ENCODE results near the gene KBTBD12. TPM values are rescaled to one million over a fixed set of nuclear protein-coding genes. Genes with fewer than 3 reads are reported as not detected.
"Not testable (repeated sequence)": the region's sequence is repeated elsewhere in the genome, so short reads cannot be mapped to it uniquely, and the experiment has no call there.

The KBTBD12 gene
- total and polyA plus RNA-seq, 8 donors = 0.60 to 2.5 (median 1.3) TPM

- intact Hi-C loops (cut with DNase I) = no loop called here
- no peaks in the 10 kb centered on the region for H3K4me1 ChIP-seq
- TF ChIP-seq, protein P1, sequence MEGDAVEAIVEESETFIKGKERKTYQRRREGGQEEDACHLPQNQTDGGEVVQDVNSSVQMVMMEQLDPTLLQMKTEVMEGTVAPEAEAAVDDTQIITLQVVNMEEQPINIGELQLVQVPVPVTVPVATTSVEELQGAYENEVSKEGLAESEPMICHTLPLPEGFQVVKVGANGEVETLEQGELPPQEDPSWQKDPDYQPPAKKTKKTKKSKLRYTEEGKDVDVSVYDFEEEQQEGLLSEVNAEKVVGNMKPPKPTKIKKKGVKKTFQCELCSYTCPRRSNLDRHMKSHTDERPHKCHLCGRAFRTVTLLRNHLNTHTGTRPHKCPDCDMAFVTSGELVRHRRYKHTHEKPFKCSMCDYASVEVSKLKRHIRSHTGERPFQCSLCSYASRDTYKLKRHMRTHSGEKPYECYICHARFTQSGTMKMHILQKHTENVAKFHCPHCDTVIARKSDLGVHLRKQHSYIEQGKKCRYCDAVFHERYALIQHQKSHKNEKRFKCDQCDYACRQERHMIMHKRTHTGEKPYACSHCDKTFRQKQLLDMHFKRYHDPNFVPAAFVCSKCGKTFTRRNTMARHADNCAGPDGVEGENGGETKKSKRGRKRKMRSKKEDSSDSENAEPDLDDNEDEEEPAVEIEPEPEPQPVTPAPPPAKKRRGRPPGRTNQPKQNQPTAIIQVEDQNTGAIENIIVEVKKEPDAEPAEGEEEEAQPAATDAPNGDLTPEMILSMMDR (IDR thresholded peaks at IDR 0.05) = no peak
- no peaks in the 10 kb centered on the region for H3K36me3 ChIP-seq
- DNase-seq (no peak), ATAC-seq (no peak)
- H3K27ac ChIP-seq = no peak overlapping the region
- no peak overlapping the region for H3K4me3 ChIP-seq
- H3K9me3 ChIP-seq = no peaks in the 10 kb centered on the region
- H3K27me3 ChIP-seq = no peaks in the 10 kb centered on the region
Measured at GRCh38 chr3:127870156-127870555, 44.9 kb upstream of the KBTBD12 start.

- ATAC-seq; intact Hi-C loops (cut with DNase I); H3K36me3 ChIP-seq: not testable (repeated sequence)
Measured at GRCh38 chr3:127874097-127874496, 40.9 kb upstream of the KBTBD12 start.

DNA sequence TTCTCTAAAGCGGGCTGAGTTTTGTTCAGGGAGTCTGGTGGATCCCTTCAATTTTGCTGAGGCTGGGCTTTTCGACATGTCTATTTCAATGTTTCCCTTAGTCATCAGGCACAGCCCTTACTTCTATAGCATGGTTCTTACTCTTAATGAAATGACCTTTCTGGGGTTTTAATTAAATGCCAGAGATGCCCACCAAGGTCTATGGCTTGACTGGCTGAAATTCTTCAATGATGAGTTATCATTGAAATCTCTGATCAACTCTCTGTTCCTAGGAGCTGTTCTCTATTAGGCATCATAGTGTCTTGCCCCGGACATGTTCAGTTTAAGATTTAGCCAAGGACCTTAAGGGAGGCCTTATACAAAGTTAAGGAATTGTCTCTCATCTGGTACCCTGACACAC is 33.4 kb upstream of the KBTBD12 start:
- Histone ChIP-seq H3K4me3 (no peak overlapping the region), H3K4me1 (no peaks in the 10 kb centered on the region), H3K36me3 (no peaks in the 10 kb centered on the region), H3K27me3 (no peaks in the 10 kb centered on the region), H3K9me3 (no peaks in the 10 kb centered on the region), H3K27ac (no peak overlapping the region)
- intact Hi-C loops (cut with DNase I) = no loop called here
- DNase-seq (no peak), ATAC-seq (no peak)
- TF ChIP-seq, protein P1 (IDR thresholded peaks at IDR 0.05) = no peak

More at GRCh38 chr3:127874097-127874496, 40.9 kb upstream of the KBTBD12 start:
- not testable (repeated sequence) for H3K27me3 ChIP-seq, DNase-seq, H3K4me3 ChIP-seq, H3K27ac ChIP-seq, H3K4me1 ChIP-seq, H3K9me3 ChIP-seq

GRCh38 chr3:127884041-127884440 is 31.0 kb upstream of the KBTBD12 start:
- no peaks in the 10 kb centered on the region for H3K4me1 ChIP-seq
- DNase-seq = no peak
- H3K36me3 ChIP-seq = no peaks in the 10 kb centered on the region
- H3K27ac ChIP-seq = no peak overlapping the region
- intact Hi-C loops (cut with DNase I) = no loop called here
- TF ChIP-seq, protein P1 (IDR thresholded peaks at IDR 0.05) = no peak
- ATAC-seq = no peak
- no peaks in the 10 kb centered on the region for H3K27me3 ChIP-seq
- no peak overlapping the region for H3K4me3 ChIP-seq
- H3K9me3 ChIP-seq = no peaks in the 10 kb centered on the region

DNA sequence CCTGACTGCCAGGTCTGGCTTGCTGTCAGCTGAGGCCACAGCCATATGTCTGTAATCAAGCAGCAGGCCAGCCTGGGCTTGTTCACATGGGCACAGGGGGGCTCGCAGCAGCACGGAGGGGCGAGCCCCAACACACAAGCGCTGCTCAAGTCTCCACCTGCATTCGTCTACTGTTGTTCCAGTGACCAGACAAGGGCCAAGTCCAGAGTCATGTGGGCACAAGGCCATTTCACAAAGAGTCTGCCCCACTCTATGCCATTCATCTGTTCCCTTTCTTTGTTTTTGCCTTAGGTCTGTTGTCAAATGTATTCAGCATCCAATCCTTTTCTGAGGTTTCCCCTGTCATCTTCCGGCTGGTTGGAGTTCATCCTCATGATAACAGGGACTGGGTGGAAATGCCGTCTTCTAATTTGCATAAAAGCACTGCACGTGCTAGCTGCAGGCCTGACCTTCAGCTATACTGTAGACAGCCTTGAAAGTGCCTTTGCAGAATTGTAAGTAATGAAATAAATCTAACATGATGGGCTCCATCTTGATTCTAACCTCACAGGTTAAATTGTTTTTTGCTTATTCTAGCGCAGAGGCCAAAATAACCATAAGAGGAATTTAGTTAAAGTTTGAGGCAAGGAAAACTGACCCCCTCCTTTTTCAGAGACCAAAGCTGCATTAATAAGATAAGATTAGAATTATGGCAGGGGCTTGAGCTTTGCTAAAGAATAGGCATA is 28.6 kb upstream of the KBTBD12 start:
- intact Hi-C loops (cut with DNase I) = no loop called here
- TF ChIP-seq, protein P1 (IDR thresholded peaks at IDR 0.05) = no peak
- ATAC-seq (no peak), DNase-seq (no peak)
- no peak overlapping the region for H3K4me3 ChIP-seq
- H3K27ac ChIP-seq = no peak overlapping the region
- no peaks in the 10 kb centered on the region for H3K27me3 ChIP-seq
- H3K9me3 ChIP-seq = peaks cover 0 to 13% of the 10 kb centered on the region in 2 donors
- H3K36me3 ChIP-seq = no peaks in the 10 kb centered on the region
- no peaks in the 10 kb centered on the region for H3K4me1 ChIP-seq

- no peak overlapping the region for H3K4me3 ChIP-seq
Measured at GRCh38 chr3:127886956-127887231, 28.1 kb upstream of the KBTBD12 start.

More at GRCh38 chr3:127886956-127887231, 28.1 kb upstream of the KBTBD12 start:
- Histone ChIP-seq H3K36me3 (no peaks in the 10 kb centered on the region), H3K27ac (no peak overlapping the region), H3K4me1 (no peaks in the 10 kb centered on the region), H3K9me3 (peaks cover 0 to 16% of the 10 kb centered on the region in 2 donors), H3K27me3 (no peaks in the 10 kb centered on the region)
- intact Hi-C loops (cut with DNase I) = no loop called here
- TF ChIP-seq, protein P1 (IDR thresholded peaks at IDR 0.05) = no peak
- DNase-seq (no peak), ATAC-seq (no peak)
